ENCODE results near the gene ENO2. TPM values are rescaled to one million over a fixed set of nuclear protein-coding genes. Genes with fewer than 3 reads are reported as not detected.
"Not testable (repeated sequence)": the region's sequence is repeated elsewhere in the genome, so short reads cannot be mapped to it uniquely, and the experiment has no call there.

ENO2 gene
- total RNA-seq, 1 experiment from 2014 or later, result 40.3 TPM

- Histone ChIP-seq H3K27ac (ENCODE audit: low read length) (peak overlapping the region; percentile 98), H3K27me3 (ENCODE audit: low read length) (no peaks in the 10 kb centered on the region), H3K4me1 (ENCODE audit: low read length) (peaks cover 63% of the 10 kb centered on the region), H3K79me2 (ENCODE audit: low read length) (peaks cover 27% of the 10 kb centered on the region), H4K20me1 (ENCODE audit: insufficient read depth, low read depth, low read length) (peaks cover 38% of the 10 kb centered on the region), H2AFZ (ENCODE audit: low read length) (no peak overlapping the region), H3K4me3 (ENCODE audit: low read length) (peak overlapping the region; percentile 90), H3K9me2 (replicated peaks; ENCODE audit: insufficient read depth, low read length) (no peaks in the 10 kb centered on the region), H3K36me3 (ENCODE audit: insufficient read depth, low read length) (peaks cover 43% of the 10 kb centered on the region), H3K4me2 (ENCODE audit: low read depth, low read length, poor library complexity, severe bottlenecking) (peak overlapping the region; percentile 100), H3K9ac (ENCODE audit: low read length) (peak overlapping the region; percentile 100), H3K9me3 (ENCODE audit: low read length) (no peaks in the 10 kb centered on the region)
- DNase-seq, result peak; percentile 93
These were observed 45.0 kb upstream of the ENO2 start for GRCh38 chr12:6869049-6870021.

GRCh38 chr12:6870304-6870703 is 44.1 kb upstream of the ENO2 start:
- peak overlapping the region; percentile 57; the same call in 1 of the 2 replicates for H3K27ac ChIP-seq (ENCODE audit: low read length)
- H3K27me3 ChIP-seq (ENCODE audit: low read length); H3K9me3 ChIP-seq (ENCODE audit: low read length); H3K9me2 ChIP-seq (replicated peaks; ENCODE audit: insufficient read depth, low read length); DNase-seq; H2AFZ ChIP-seq (ENCODE audit: low read length): not testable (repeated sequence)
- H3K36me3 ChIP-seq (ENCODE audit: insufficient read depth, low read length), result peaks cover 46% of the 10 kb centered on the region
- H3K4me1 ChIP-seq (ENCODE audit: low read length), result peaks cover 63% of the 10 kb centered on the region
- peaks cover 38% of the 10 kb centered on the region for H4K20me1 ChIP-seq (ENCODE audit: insufficient read depth, low read depth, low read length)
- peaks cover 27% of the 10 kb centered on the region for H3K79me2 ChIP-seq (ENCODE audit: low read length)
- H3K9ac ChIP-seq (ENCODE audit: low read length), result peak overlapping the region; percentile 100
- peak overlapping the region; percentile 100 for H3K4me2 ChIP-seq (ENCODE audit: low read depth, low read length, poor library complexity, severe bottlenecking)
- peak overlapping the region; percentile 90; the same call in 1 of the 2 replicates for H3K4me3 ChIP-seq (ENCODE audit: low read length)

GRCh38 chr12:6871052-6871957 is 43.1 kb upstream of the ENO2 start:
- H4K20me1 ChIP-seq (ENCODE audit: insufficient read depth, low read depth, low read length), result peaks cover 38% of the 10 kb centered on the region
- peak overlapping the region; percentile 57 for H3K27ac ChIP-seq (ENCODE audit: low read length)
- peaks cover 62% of the 10 kb centered on the region for H3K4me1 ChIP-seq (ENCODE audit: low read length)
- H3K36me3 ChIP-seq (ENCODE audit: insufficient read depth, low read length), result peaks cover 52% of the 10 kb centered on the region
- DNase-seq, result peak; percentile 78
- H3K9me3 ChIP-seq (ENCODE audit: low read length), result no peaks in the 10 kb centered on the region
- no peaks in the 10 kb centered on the region for H3K27me3 ChIP-seq (ENCODE audit: low read length)
- H3K4me2 ChIP-seq (ENCODE audit: low read depth, low read length, poor library complexity, severe bottlenecking), result peak overlapping the region; percentile 100
- no peak overlapping the region for H2AFZ ChIP-seq (ENCODE audit: low read length)
- H3K4me3 ChIP-seq (ENCODE audit: low read length), result peak overlapping the region; percentile 75
- H3K9me2 ChIP-seq (replicated peaks; ENCODE audit: insufficient read depth, low read length), result no peaks in the 10 kb centered on the region
- H3K9ac ChIP-seq (ENCODE audit: low read length), result peak overlapping the region; percentile 84
- peaks cover 27% of the 10 kb centered on the region for H3K79me2 ChIP-seq (ENCODE audit: low read length)

DNA sequence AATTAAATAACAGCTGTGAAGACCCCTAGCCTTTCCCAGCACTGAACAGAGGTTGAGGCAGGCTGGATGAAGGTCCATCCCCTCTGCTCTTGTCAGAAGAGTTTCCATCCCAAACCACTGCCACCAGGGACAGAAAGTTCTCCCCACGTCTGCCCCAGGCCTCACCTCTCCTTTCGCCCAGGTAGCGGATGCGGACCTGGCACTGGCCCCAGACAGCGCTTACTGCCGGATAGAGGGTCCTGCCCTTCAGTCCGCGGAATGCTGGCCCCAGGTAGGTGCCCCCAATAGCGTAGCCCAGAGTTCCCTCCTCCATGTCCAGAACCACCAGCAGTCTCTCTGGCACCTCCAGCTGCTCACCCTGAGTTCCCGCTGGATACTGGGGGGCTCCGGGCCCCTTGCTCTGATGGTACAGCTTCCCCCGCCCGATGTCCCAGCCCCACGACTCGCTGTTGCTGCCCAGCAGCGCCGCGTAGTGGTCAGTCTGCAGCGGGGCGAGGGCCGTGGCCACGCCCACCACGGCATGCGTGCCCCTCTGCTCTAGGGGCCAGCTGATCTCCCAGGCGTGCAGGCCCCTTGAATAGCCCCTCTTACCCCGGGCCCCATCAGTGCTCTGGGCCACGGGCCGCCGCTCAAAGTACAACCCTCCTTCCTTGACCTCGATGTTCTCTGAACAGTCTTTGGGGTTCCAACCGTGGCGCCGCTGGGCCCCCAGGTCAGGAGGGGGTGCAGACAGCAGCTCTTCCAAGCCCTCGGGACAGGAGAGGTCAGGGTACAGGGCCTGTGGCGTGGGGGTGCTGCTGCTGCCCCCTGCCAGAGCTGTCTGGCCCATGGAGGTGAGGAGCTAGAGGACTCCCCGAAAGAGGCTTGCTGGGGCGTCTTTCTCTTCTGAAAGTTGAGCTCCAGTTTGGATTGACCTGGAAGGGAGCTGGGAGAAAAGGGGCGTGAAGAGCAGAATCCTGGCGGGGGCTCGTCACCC is 42.0 kb upstream of the ENO2 start:
- H3K9ac ChIP-seq (ENCODE audit: low read length), result peak overlapping the region; percentile 84
- H3K79me2 ChIP-seq (ENCODE audit: low read length), result peaks cover 27% of the 10 kb centered on the region
- no peak overlapping the region for H2AFZ ChIP-seq (ENCODE audit: low read length)
- DNase-seq, result peak; percentile 93
- no peaks in the 10 kb centered on the region for H3K9me2 ChIP-seq (replicated peaks; ENCODE audit: insufficient read depth, low read length)
- H3K27me3 ChIP-seq (ENCODE audit: low read length), result no peaks in the 10 kb centered on the region
- peaks cover 38% of the 10 kb centered on the region for H4K20me1 ChIP-seq (ENCODE audit: insufficient read depth, low read depth, low read length)
- peak overlapping the region; percentile 100 for H3K4me2 ChIP-seq (ENCODE audit: low read depth, low read length, poor library complexity, severe bottlenecking)
- peaks cover 53% of the 10 kb centered on the region for H3K4me1 ChIP-seq (ENCODE audit: low read length)
- H3K4me3 ChIP-seq (ENCODE audit: low read length), result peak overlapping the region; percentile 75
- H3K9me3 ChIP-seq (ENCODE audit: low read length), result no peaks in the 10 kb centered on the region
- H3K27ac ChIP-seq (ENCODE audit: low read length), result peak overlapping the region; percentile 87
- H3K36me3 ChIP-seq (ENCODE audit: insufficient read depth, low read length), result peaks cover 56% of the 10 kb centered on the region

GRCh38 chr12:6873094-6874014 is 41.0 kb upstream of the ENO2 start, which contains the start of gene SPSB2:
SPSB2 (minus strand) TSS chr12:6873303; CDS start chr12:6872901, 402 bp downstream.
- Histone ChIP-seq H3K36me3 (ENCODE audit: insufficient read depth, low read length) (peaks cover 55% of the 10 kb centered on the region), H2AFZ (ENCODE audit: low read length) (no peak within 1 kb of the TSS; the same call in 1 of the 2 replicates), H3K79me2 (ENCODE audit: low read length) (peaks cover 17% of the 10 kb centered on the region), H3K9me3 (ENCODE audit: low read length) (no peaks in the 10 kb centered on the region), H4K20me1 (ENCODE audit: insufficient read depth, low read depth, low read length) (peaks cover 30% of the 10 kb centered on the region), H3K27me3 (ENCODE audit: low read length) (no peaks in the 10 kb centered on the region), H3K4me3 (ENCODE audit: low read length) (peak within 1 kb of the TSS; percentile 75), H3K27ac (ENCODE audit: low read length) (peak within 1 kb of the TSS; percentile 87), H3K9ac (ENCODE audit: low read length) (peak within 1 kb of the TSS; percentile 84), H3K4me1 (ENCODE audit: low read length) (peaks cover 52% of the 10 kb centered on the region), H3K9me2 (replicated peaks; ENCODE audit: insufficient read depth, low read length) (no peaks in the 10 kb centered on the region), H3K4me2 (ENCODE audit: low read depth, low read length, poor library complexity, severe bottlenecking) (peak within 1 kb of the TSS; percentile 100)
- peak; percentile 98 for DNase-seq

DNA sequence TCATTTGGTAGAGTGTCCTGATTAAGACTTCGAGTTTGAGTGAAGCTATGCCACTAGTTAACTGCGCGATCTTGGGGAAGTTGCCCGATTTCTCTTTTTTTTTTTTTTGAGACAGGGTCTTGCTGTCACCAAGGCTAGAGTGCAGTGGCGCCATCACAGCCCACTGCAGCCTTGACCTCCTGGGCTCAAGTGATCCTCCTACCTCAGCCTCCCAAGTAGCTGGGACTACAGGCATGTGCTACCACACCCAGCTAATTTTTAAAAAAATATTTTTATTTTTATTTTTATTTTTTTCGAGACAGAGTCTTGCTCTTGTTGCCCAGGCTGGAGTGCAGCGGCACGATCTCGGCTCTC is 40.4 kb upstream of the ENO2 start:
- DNase-seq; H3K27me3 ChIP-seq (ENCODE audit: low read length); H3K9me3 ChIP-seq (ENCODE audit: low read length); H3K9ac ChIP-seq (ENCODE audit: low read length); H3K4me3 ChIP-seq (ENCODE audit: low read length); H2AFZ ChIP-seq (ENCODE audit: low read length); H3K9me2 ChIP-seq (replicated peaks; ENCODE audit: insufficient read depth, low read length): not testable (repeated sequence)
- peak overlapping the region; percentile 43; the same call in 1 of the 2 replicates for H3K27ac ChIP-seq (ENCODE audit: low read length)
- peaks cover 24% of the 10 kb centered on the region for H4K20me1 ChIP-seq (ENCODE audit: insufficient read depth, low read depth, low read length)
- peak overlapping the region; percentile 100 for H3K4me2 ChIP-seq (ENCODE audit: low read depth, low read length, poor library complexity, severe bottlenecking)
- H3K36me3 ChIP-seq (ENCODE audit: insufficient read depth, low read length), result peaks cover 49% of the 10 kb centered on the region
- peaks cover 46% of the 10 kb centered on the region for H3K4me1 ChIP-seq (ENCODE audit: low read length)
- peaks cover 10% of the 10 kb centered on the region; the same call in 1 of the 2 replicates for H3K79me2 ChIP-seq (ENCODE audit: low read length)
